ENCODE measurements around the gene OR2Y1.
"Not testable (repeated sequence)": the region's sequence is repeated elsewhere in the genome, so short reads cannot be mapped to it uniquely, and the experiment has no call there.

The OR2Y1 gene

GRCh38 chr5:180739958-180740357, at the start of gene OR2Y1:
OR2Y1 (minus strand) TSS chr5:180740058; CDS start chr5:180740058, 0 bp downstream.
- no peak for DNase-seq

GRCh38 chr5:180788651-180789410, 49.0 kb upstream of the OR2Y1 start:
- not testable (repeated sequence) for DNase-seq

GRCh38 chr5:180787711-180788431, 48.0 kb upstream of the OR2Y1 start:
- no peak for DNase-seq

- peak; percentile 68 for DNase-seq
Observed at GRCh38 chr5:180786531-180787398, 46.9 kb upstream of the OR2Y1 start.

GRCh38 chr5:180785794-180786221, 46.0 kb upstream of the OR2Y1 start:
- DNase-seq = peak; percentile 86

- peak; percentile 53 for DNase-seq
Observed at GRCh38 chr5:180785121-180785781, 45.4 kb upstream of the OR2Y1 start.

- peak; percentile 86 for DNase-seq
Observed at GRCh38 chr5:180784497-180785097, 44.7 kb upstream of the OR2Y1 start.

- DNase-seq = no peak
Observed at GRCh38 chr5:180783340-180784052, 43.6 kb upstream of the OR2Y1 start.

GRCh38 chr5:180782748-180783147, 42.9 kb upstream of the OR2Y1 start:
- DNase-seq = no peak

- not testable (repeated sequence) for DNase-seq
Observed at GRCh38 chr5:180781900-180782326, 42.1 kb upstream of the OR2Y1 start.

- DNase-seq = no peak
Observed at GRCh38 chr5:180779985-180780610, 40.2 kb upstream of the OR2Y1 start.

- DNase-seq = no peak
Observed at GRCh38 chr5:180777475-180777874, 37.6 kb upstream of the OR2Y1 start.

- DNase-seq = no peak
Observed at GRCh38 chr5:180776376-180776775, 36.5 kb upstream of the OR2Y1 start.

- no peak for DNase-seq
Observed at GRCh38 chr5:180775624-180776023, 35.8 kb upstream of the OR2Y1 start.

- DNase-seq = no peak
Observed at GRCh38 chr5:180771839-180772238, 32.0 kb upstream of the OR2Y1 start.

GRCh38 chr5:180769821-180770220, 30.0 kb upstream of the OR2Y1 start:
- no peak for DNase-seq

GRCh38 chr5:180755601-180756000, 15.7 kb upstream of the OR2Y1 start:
- DNase-seq = no peak

GRCh38 chr5:180744253-180744652, 4.4 kb upstream of the OR2Y1 start:
- DNase-seq = no peak

GRCh38 chr5:180742727-180743126, 2.9 kb upstream of the OR2Y1 start:
- DNase-seq = no peak

- not testable (repeated sequence) for DNase-seq
Observed at GRCh38 chr5:180740953-180741352, 1.1 kb upstream of the OR2Y1 start.

GRCh38 chr5:180739271-180739670, 587 bp downstream of the OR2Y1 start:
- DNase-seq = no peak

Data from right hindlimb (tissue), 1 donor.